GM18907 (cell line): ENCODE data around the gene ORC6.
A peak's percentile ranks its signal among the peaks of the same experiment; 100 is the strongest.

Experiments used
- ATAC-seq: cut with Tn5 transposase; IDR thresholded peaks from one replicate; pipeline ENCODE4 v1.9.1; 2021; ENCODE audit warnings: mild to moderate bottlenecking, moderate library complexity; ENCODE audit not compliant: unreplicated experiment

Gene ORC6

DNA sequence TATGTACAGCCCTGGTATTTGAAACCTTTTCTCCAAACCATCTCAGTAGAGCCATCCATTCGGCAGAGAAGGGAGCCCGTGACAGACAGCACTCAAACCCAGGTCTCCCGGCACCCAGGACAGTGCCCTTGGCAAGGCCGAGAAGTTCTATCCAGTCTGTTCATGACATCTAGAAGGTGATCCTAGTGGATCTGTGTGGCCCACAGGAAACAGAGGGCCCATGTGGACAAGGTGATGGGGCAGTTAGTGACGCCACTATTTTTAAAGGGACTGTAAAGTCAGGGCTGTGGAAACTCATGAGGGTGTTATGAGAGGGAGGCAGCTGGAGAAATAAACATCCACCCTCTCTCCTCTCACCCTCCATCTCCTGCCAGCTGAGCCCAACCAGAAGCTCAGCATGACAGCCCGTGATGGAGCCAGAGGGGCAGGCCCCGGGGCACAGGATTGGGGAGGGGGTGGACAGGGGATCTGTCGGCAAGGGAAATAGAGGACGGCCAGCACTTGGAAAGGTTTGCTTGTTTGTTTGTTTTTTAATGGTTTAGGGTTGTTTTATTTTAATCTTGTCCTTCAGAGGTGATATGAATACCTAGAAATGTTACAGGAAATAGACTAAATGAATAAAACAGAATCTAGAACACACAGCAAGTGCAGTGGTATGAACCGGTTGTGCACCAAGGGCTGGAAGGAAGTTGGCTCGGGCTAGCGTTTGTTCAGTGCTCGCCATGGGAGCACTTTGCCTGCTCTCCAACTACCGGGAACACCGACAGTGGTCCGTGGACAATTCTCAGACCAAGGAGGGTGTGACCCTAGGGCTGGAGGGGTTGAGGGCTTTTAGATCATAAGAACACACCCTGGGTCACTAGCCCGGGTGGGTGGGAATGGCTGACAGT lies 41.6 kb downstream of the ORC6 start:
- no peak for ATAC-seq

- no peak for ATAC-seq
Observed at GRCh38 chr16:46731691-46732555, 42.5 kb downstream of the ORC6 start.

DNA sequence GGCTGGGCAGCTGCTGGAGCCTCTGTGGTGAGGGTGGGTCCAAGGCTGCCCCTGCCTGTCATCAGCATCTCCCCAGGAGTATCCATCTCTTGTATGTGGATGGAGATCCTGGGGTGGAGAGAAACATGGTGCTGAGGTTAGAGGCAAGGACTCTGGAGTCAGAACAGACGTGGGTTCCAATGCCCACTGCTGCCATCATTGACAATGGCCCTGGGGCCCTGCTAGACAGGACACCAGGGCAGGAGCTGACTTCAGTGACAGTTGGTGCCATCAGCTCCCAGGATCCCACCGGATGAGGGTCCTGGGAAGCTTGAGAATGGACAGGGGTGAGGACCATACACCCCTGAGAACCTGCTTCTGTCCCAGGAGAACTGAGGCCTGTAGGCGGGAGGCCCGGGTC lies 43.1 kb downstream of the ORC6 start:
- ATAC-seq: no peak

- no peak for ATAC-seq
Observed at GRCh38 chr16:46733319-46733830, 43.9 kb downstream of the ORC6 start.

DNA sequence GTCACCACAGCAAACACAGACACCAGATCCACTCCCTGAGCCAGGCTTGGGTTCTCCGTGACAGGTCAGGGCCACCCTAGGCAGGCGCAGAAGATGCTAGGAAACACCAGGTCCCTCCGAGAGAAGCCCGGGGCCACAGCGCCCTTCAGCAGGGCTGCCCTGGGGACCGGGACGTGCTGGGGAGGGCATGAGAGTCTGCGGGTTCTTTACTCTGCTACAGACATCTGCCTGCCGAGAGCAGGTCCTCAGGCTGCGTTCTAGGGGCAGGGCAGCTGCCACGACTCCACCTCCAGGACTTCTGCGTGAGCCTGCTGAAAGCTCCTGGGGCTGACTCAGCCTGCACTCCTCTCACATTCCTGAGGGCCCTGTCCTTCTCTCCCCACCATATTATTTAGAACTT lies 47.2 kb downstream of the ORC6 start:
- no peak for ATAC-seq

GRCh38 chr16:46737621-46738214 lies 48.3 kb downstream of the ORC6 start:
- no peak for ATAC-seq

DNA sequence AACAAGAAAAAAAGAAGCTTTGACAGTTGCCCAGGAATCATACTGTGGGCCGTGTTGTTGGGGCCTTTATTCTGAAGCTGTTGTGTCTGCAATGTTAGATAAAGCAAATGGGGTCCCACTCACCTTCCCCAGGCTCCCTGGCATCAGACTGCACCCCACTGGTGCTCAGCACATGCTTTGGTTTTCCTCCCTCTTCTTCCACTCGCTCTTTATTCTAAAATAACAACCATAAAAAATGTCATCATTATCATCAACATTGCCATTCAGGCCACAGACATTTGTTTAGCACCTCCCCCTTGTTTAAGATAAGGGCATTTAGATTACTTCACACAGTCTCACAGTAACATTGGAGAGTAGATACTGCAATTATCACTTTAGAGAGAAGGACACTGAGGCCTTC lies 50.5 kb downstream of the ORC6 start:
- no peak for ATAC-seq

- ATAC-seq: peak; percentile 67
Observed at GRCh38 chr16:46743232-46743719, 53.8 kb downstream of the ORC6 start.

DNA sequence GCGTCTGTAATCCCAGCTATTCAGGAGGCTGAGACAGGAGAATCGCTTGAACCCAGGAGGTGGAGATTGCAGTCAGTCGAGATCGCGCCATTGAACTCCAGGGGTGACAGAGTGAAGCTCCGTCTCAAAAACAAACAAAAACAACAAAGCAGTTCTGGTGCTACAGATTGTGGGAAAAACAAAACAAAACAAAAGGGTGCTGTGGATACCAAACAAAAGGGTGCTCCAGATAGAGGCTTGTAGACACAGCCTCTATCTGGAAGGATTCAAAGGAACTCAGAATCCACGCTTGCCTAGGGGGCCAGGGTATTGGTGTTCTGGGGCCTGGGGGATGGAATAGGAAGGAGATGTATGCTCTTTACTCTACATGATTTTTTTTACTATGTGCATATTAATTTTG lies 56.2 kb downstream of the ORC6 start:
- ATAC-seq: no peak

GRCh38 chr16:46746821-46747776 lies 57.6 kb downstream of the ORC6 start:
- no peak for ATAC-seq
